DMS 273 treated with DMSO at 0.1 percent for 48 hours (cell line): Measurements from ENCODE around the gene TOMM40.
"Not testable (repeated sequence)": the region's sequence is repeated elsewhere in the genome, so short reads cannot be mapped to it uniquely, and the experiment has no call there.

Source experiments
- DNase-seq: peaks from one replicate; lab custom pipeline; 2025; lab: John Stamatoyannopoulos, UW

TOMM40 gene

DNA sequence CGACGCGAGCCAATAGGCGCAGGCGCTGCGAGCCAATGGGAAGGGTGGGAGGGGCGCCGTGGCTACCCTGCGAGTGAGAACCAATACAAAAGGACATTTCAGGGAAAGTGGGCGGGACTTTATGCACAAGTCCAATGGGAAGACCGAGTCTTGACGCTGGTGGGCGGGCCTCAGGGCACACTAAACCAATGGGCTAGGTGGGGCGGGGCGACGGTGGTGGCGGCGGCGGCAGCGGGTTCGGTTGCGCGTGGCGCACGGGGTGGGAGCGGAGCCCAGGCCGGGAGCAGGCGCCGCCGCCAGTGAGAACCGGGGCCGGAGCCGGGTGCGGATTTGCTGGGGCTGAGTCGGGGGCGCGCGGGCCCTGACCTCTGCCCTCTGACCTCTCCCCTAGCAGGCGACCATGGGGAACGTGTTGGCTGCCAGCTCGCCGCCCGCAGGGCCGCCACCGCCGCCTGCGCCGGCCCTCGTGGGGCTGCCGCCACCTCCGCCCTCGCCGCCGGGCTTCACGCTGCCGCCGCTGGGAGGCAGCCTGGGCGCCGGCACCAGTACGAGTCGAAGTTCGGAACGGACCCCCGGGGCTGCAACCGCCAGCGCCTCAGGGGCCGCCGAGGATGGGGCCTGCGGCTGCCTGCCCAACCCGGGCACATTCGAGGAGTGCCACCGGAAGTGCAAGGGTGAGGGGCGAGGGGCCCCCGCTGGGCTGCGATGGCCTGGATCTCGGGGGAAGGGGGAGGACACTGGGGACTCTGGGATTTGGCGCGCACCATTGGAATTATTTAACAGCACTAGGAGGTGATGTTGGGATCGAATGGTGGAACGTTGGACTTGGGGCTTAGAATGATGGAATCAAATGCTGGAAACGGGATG lies at the start of gene TOMM40:
TSS of gene TOMM40 (plus strand) at position 239 of the 867 bp plus-strand sequence. CDS start at position 401, 162 bp downstream.
- DNase-seq = peak; percentile 100

DNA sequence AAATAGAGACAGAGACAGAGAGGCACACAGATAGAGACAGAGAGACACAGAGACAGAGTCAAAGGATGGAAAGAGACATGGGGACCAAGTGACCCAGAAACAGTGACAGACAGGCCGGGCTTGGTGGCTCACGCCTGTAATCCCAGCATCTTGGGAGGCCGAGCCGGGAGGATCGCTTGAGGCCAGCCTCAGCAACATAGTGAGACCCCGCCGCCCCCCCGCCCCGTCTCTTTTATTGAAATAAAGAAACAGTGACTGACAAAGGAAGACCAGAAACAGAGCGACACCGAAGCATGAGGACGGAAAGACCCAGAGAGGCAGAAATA lies 45.8 kb upstream of the TOMM40 start:
- DNase-seq = no peak

- peak; percentile 90 for DNase-seq
Measured at GRCh38 chr19:44845612-44846454, 45.2 kb upstream of the TOMM40 start, which contains the start of gene NECTIN2. NECTIN2 (plus strand) TSS chr19:44846297; CDS start chr19:44846526, 229 bp downstream.

- DNase-seq = no peak
Measured at GRCh38 chr19:44846455-44847143, 44.5 kb upstream of the TOMM40 start.

DNA sequence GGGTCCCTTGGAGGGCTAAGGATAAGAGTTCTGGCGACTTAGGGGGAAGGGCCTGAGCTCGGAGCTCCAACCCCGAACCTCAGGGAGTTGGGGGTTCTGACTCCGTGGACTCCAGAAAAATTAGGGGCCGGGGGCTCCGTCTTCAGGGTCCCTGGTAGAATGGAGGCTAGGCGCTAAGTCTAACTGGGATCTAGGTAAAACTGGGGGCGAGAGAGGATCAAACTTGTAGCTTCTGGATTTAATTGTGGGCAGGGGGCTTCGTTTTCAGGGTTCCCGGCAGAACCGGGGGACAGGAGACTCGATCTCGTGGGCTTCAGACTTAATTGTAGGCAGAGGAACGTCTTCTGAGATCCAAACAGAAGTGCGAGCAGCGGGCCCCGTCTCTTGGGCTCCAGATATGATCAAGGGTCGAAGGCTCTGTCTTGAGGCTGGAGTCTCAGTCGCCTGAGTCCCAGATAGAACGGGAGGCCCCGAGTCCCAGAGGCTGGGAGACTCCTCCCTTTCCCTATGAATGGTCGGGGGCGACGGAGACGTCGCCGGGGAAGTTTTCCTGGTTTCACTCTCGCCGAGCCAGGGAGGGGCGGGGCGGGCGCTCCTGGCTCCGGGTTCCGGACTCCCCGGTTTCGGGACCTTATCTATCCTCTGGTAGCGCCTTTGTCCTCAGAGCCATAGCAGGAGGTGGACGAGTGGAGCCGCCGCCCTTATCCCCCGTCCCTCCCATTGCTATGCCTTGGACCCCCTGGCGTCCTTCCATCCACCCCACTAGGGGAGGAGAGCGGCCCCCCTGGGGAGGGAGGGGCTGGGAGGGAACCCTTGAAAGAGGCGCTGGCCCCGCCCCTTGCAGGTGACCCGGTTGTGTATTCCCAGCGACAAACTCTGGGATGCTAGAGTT lies 43.7 kb upstream of the TOMM40 start:
- DNase-seq = no peak

GRCh38 chr19:44848036-44848811 lies 42.8 kb upstream of the TOMM40 start:
- DNase-seq = no peak

DNA sequence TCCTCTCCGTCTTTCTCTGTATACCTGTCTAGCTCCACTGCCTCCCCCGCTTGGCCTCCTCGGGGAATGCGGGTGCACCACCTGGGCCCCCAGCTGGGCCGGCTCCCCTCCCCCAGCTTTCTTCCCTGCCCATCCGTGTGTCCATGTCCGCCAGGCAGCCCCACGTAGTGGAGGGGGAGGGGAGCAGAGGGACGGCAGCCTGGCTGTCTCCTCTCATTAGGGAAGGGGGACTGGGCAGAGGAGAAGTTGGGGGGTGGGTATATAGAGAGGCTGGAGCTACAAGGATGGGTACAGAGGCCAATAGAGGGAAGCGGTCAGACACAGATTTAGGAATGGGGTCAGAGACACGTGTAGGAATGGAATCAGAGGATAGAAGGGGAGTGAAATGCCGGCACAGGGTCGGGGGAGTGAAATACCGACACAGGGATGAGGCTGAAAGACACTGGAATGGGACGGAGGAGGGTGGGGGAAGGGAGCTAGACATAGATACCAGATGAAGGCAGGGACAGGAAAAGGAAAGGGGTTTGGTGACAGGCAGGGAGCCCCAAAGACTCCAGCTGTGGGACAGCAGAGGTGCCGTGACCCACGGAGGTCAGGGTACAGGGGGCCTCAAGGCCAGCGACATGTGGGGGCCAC lies 42.1 kb upstream of the TOMM40 start:
- DNase-seq = no peak

- DNase-seq = no peak
Measured at GRCh38 chr19:44850641-44851109, 40.4 kb upstream of the TOMM40 start.

GRCh38 chr19:44851427-44851826 lies 39.6 kb upstream of the TOMM40 start:
- no peak for DNase-seq

- no peak for DNase-seq
Measured at GRCh38 chr19:44855606-44856005, 35.4 kb upstream of the TOMM40 start.

DNA sequence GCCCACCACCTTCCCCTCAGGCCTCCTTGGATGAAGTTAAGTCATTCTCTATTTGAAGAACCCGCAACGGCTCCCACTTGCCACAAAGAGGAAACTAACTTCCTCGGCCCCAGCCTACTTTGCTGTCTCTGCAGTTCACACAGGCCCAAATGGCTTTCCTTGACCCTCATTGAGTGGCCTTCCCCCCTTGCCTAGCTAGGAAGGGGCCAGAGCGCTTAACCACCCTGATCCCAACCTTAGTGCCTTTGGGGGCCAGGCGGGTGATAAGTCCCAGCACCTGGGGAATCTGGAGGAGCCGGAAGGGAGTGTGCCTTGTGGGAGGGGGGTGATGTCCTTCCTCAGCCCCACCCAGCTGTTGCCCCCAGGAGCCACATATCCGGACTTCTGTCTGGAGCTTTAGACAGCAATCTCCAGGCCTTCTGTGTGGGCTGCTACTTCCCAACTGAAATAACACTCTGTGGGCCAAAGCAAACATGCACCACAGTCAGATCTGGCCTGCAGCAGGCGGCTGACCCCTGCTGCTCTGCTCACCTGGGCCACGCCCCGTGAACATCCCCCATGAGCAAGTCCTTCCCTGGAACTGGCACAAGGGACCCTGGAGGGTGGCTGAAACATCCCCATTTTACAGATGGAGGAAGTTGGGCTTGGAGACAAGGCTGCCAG lies 34.5 kb upstream of the TOMM40 start:
- no peak for DNase-seq

GRCh38 chr19:44857837-44858236 lies 33.2 kb upstream of the TOMM40 start:
- no peak for DNase-seq

- not testable (repeated sequence) for DNase-seq
Measured at GRCh38 chr19:44861576-44861975, 29.5 kb upstream of the TOMM40 start.

DNA sequence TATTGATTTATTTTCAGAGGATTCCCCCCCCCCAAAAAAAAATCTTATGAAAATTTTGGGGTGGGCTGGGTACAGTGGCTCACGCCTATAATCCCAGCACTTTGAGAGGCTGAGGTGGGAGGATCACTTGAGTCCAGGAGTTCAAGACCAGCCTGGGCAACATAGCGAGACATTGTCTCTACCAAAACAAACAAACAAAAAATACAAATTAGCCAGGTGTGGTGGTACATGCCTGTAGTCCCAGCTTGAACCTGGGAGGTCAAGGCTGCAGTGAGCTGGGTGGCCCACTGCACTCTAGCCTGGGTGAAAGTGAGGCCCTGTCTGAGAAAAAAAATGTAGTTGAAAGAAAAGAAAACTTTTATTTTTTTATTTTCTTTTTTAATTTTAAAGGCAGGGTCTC lies 27.1 kb upstream of the TOMM40 start:
- DNase-seq = no peak

- DNase-seq = no peak
Measured at GRCh38 chr19:44865196-44865767, 25.8 kb upstream of the TOMM40 start.

- DNase-seq = no peak
Measured at GRCh38 chr19:44866664-44867063, 24.4 kb upstream of the TOMM40 start.

GRCh38 chr19:44867578-44867977 lies 23.5 kb upstream of the TOMM40 start:
- no peak for DNase-seq

- no peak for DNase-seq
Measured at GRCh38 chr19:44869733-44870470, 21.2 kb upstream of the TOMM40 start.
